Inferior parietal cortex (tissue), 1 donor: ENCODE results near the gene HOXA4.

ENCODE experiments used
- DNase-seq: peaks from one replicate; pipeline ENCODE4 v3.0.0-alpha.2; 2016; ENCODE audit errors: extremely low spot score

Gene HOXA4

DNA sequence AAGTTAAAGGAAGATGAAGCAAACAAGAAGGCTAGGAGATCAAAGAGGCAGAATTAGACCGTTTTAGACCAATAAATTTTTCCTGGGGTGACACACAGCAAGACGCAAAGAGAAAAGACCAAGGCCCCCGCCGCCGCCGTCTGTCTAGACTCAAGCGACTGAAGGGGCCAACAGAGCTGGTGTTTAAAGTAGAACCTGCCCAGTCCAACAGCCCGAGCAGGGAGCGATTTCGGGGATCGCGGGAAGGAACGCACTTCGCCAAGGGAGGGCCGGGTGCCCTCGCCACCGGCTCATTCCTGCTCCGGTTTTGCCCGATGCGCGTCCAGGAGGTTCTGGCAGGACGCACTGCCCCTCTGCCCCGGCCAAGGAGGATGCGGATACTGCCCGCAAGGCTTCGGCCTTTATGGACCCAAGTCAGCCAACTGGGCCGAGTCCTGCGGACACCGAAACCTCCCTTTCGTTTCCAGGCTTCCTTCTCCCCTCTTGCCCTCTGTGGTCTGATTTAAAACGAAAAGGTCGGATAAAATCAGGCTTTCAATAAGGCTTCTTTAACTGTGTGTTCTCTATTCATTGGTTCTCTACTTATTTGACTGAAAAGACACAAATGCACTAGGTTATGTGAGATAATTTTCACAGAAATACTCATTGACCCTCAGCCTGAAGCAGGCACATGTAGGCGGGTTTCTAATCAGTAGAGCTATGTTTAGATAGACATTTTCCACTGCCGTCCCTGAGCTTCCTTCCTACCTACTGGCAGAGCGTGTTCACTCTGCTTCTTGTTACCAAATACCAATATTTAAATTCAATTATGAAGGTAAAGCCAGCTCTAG is 28.1 kb upstream of the HOXA4 start:
- DNase-seq: no peak

DNA sequence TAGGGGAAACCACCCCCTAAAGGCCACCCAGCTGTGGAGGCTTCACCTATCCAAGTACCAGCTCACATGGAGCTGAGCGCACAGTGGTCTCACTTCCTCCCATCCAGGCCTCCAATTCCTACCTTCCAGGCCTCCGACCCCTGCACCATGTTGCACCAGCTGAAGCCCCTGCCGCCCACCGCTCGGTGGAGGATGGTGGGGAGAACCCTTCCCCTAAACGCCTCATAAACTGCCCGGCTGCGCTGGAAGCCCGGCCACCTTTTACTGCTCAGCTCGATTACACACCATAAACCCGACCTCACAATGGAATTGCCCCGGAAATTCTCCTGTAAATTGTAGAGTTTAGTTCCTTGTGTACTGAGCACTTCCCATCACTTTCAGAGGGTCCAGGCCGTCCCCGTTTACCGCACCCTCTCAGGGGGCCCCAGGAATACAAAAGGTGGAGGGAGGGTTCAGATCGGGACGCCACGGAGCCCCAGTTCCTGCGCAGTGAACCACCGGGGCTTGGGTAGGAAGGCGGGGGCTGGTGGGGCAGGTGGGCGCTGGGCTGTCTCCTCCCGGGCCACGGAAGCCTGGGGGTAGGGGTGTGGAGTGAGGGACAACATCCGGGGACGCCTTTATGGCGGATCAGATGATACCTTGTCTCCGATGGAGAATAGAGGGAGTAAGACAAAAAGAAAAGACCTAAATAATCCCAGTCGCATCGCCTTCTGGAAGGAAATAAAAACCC is 27.3 kb upstream of the HOXA4 start:
- no peak for DNase-seq

DNA sequence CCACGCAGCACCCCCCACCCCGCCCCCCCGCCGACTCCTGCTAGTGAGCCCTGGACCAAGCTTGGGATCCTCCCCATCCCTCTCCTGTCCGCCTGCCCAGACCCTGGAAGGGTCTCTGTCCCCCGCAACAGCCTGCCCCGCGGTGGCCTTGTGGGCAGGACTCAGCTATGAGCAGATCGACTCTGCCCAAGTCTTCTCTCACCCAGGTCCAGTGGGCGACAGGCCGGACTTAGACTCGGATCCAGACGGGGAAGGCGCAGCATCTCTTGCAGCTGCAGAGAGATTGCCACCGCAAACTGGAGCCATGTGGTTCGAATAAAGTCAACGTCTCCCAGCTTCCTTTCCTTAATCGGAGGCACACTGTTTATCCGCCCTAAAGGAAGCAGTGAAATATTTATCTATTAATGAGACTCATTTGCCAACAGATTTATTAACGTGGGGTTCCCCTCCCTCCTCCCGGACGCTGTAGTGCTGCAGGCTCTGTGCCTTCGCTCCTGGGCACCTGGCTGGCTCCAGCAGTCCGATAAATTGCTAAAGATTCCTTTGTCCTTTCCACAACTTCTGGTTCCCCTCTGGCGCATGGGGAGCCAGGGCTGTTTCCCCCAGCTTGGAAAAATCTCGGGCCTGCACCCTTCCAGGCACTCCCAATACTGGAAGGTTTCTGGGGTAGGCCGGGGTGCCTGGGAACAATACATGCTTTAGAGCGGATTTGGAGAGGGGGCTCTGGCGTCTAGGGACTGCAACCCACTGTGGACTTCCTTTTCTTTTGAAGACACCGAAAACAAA is 26.6 kb upstream of the HOXA4 start:
- DNase-seq: no peak

DNA sequence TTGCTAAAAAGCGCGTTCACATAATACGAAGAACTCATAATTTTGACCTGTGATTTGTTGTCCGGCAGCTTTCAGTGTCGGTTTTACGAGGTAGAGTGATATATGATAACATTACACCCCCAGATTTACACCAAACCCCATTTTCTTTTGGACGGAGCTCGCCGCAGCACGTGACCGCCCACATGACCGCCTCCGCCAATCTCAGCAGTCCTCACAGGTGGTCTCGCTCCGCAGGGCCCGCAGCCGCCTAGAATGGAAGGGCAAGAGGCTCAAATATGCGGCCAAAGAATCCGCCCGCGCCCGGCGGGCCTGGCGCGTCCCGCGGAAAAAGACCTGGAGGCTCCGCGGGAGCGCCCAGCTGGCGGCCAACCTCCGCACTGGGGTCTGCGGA is 25.9 kb upstream of the HOXA4 start, which contains the start of gene HOXA7:
HOXA7 (minus strand) TSS at position 168 of the 391 bp plus-strand sequence; CDS start at position 38, 130 bp downstream.
- no peak for DNase-seq

DNA sequence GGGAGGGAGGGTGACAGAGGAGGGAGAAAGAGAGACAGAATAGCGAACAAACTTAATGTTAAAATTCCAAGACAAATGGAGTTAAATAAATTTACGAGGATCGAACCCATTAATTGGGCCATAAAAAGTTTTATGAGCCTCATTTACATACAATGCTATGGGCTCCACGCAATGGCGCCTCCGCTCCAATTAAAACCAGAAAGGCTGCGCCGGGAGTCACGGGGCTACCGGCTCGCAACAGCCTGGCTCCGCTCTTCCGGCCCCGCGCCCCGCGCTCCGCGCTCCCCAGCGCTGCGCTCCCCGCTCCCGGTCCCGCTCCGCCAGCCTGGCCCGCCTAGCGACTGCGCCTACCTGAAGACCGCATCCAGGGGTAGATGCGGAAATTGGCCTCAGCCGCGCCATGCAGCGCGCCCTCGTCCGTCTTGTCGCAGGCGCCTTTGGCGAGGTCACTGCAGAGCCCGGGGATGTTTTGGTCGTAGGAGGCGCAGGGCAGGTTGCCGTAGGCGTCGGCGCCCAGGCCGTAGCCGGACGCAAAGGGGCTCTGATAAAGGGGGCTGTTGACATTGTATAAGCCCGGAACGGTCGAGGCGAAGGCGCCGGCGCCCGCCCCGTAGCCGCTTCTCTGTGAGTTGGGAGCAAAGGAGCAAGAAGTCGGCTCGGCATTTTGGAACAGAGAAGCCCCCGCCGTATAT is 25.4 kb upstream of the HOXA4 start:
- no peak for DNase-seq

DNA sequence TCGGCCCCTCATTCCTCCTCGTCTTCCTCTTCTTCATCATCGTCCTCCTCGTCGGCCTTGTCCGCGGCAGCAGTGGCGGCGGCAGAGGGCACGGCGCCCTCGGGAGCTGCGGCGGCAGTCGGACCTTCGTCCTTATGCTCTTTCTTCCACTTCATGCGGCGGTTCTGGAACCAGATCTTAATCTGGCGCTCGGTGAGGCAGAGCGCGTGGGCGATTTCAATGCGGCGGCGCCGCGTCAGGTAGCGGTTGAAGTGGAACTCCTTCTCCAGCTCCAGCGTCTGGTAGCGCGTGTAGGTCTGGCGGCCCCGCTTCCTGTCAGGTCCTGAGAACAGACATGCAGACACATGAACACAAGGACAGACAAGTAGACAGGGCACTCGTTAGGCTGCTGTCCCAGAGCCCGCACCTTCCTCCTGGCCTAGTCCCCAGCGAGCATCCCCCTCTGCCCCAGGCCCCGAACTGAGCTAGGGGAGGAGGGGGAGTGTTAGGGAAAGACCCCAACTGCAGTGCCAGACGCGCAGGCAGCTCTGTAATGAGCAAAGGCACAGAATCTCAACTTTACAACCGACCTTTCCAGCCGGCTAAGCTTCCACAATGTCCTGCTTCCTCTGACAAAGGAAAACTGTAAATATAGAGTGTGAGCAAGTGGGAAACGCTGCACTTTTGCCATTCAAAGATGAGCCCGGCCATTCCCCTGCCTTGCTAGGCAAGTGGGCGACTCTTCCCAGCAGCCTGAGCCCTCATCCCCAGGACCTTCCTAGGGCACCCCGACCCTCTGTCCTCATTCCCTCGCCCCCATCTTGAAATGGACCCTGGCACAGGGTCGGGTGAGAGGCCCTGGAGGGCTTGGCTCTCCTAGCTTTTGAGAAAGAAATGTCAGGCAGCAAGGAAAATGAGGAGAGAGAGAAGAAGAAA is 24.6 kb upstream of the HOXA4 start:
- DNase-seq: no peak

DNA sequence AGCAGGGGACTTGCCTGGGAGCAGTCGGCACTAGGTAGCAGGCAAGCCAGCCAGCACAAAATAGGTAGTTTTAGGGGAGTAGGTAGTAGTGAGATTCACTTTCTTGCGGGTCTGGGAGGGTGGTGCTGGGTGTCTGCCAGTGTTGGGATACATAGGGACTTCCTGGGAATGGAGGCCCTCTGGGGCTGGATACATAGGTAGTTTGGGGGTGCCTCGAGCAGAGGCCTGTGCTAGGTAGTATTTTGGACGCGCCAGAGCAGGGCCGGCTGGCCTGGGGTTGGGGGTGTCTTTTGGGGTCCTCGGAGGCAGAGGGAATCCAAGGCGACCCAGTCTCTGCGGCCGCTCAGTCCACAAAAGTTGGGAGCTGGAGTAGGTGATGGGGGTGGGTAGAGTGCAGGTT is 23.8 kb upstream of the HOXA4 start:
- no peak for DNase-seq

DNA sequence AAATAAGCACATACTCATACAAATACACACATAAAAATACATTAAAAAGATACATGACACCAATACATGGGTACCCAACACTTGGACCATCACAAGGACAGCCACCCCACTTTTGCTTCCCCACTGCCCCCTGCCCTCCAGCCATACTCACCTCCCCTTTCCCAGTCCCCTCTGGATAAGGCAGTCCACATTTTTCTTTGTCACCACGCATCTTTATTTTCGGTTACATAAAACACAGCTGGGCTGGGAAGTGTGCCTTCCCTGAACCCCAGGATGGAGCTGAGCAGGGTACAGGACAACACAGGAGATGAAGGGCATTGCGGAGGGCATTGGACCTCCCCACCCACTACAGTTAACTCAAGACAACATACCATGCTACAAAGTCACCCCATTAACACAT is 23.0 kb upstream of the HOXA4 start:
- no peak for DNase-seq

DNA sequence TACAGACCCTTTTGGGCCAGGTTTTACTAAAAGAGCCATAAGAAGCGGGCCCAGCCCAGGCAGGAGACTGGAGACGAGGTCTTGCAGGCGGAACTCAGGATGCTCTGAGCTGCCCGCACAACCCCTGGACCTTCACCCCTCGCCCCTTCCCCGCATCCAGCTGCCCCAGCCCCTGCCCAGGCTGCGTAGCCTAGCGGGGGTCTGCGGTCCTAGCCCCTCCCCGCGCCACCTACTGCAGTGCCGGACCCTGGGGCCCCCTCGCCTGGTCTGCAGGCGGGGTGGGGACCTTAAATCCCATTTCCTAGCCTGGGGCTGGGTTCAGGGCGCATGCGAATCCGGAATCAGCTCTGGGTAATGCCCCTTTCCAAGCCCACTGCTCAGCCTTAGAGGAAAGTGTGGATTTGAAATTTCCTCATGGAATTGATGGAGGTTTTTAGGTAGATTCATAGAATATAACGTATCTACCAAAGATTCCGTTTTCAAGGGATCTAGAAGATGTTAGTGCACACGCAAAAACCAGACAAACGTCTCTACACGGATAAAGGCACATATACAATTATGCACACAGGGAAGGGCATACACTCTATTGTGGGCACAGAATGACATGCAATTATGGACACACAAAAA is 22.4 kb upstream of the HOXA4 start:
- no peak for DNase-seq

DNA sequence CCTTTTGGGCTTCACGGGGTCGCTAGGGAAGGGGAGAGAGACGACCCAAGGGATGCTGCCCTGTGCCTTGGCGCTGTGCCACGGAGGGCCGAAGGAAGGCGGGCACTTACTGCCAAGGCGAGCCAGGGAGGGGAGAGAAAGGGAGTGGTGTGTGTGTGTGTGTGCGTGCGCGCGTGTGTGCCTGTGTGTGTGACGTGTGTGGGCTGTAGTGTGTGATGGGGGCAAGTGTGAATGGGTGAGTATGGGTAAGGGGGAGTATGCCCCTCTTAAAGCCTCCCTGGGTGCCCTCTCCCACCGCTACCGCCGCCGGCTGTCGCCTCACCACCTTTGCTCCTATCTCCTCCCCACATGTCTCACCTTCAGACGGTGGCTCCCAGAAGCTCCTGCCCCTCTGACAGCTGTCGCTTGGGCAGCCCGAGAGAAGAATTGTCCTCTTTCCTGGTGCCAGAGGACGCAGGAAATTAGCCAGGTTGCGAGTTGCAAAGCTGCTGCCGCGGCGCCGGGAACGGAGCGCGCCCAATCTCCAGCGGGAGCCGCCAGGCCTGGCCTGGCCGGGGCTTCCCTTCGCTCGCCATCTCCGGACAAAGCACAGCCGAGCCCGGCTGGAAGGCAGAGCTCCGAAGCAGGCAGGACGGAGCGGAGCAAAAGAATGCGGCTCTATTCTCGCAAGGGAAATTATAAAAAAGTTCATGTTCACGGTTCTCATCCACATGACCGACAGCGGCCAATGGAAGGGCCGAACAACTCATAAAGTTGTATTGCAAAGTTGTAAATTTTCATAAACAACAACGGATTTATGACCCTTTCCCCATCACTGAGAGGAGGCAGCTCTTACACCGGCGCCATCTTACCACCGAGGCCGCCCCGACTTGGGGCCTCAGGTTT is 21.6 kb upstream of the HOXA4 start, which contains the start of gene HOXA3:
HOXA3 (minus strand) TSS at position 653 of the 885 bp plus-strand sequence. CDS start 41,943 bp downstream, outside the sequence.
- no peak for DNase-seq

DNA sequence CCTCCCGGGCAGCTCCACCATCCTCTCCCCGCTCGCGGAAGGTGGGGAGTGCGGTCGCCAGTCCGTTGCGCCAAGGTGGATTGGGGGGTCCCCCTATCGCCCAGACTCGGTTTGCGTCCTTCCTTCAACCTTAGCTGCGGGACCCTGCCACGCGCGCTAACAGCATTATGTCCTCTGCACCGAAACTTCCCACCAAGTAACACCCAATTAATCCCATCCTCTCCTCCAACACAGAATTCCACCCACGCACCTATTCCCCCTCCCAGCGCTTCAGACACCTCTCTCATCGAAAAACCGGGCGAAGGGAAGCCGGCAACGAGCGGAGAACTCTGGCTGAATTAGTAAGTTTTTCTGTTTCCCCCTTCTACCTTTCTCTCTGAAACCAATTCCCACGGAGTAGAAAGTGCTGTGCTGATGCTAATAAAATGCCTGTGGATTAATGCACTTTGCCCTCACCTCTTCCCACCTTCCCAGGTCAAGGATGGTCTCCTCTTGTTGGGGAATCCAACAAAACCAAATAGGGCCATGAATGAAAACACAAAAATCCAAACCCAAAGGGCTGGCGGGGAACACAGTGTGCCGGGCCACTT is 20.9 kb upstream of the HOXA4 start:
- DNase-seq: no peak

DNA sequence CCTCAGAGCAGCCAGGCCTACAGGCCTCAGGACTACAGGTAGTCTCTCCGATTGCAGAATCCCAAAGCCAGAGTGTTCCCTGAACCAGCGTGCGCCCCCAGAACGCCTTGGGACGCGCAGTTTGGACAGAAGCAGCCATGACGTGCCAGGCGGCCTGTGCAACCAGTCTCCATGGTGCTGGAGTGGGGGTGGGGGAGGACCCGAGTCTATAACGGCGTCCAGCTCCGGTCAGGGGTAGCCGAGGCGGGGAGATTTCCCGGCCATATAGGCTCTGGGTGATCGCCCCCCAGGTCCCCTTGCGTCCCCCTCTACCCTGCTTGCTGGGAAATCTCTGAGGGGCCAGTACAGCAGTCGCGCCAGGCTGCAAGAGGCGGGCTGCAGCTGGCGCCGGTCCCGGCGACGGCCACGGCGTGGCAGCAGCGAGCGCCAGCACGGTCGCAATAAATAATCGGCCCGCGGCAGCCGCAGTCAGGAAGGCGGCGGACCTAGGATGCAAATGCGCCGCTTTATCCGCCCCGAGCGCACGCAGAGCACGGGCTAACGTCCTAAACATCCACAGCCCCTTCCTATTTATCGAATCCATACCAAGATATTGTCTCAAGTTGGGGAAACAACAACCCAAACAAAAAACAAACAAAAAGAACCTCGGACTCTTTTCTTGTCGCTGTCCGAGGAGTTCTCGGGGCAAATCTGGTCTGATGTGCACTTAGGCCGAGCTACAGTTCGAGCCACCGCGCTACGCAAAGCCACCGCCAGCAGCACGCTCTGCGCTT is 20.2 kb upstream of the HOXA4 start:
- DNase-seq: no peak

DNA sequence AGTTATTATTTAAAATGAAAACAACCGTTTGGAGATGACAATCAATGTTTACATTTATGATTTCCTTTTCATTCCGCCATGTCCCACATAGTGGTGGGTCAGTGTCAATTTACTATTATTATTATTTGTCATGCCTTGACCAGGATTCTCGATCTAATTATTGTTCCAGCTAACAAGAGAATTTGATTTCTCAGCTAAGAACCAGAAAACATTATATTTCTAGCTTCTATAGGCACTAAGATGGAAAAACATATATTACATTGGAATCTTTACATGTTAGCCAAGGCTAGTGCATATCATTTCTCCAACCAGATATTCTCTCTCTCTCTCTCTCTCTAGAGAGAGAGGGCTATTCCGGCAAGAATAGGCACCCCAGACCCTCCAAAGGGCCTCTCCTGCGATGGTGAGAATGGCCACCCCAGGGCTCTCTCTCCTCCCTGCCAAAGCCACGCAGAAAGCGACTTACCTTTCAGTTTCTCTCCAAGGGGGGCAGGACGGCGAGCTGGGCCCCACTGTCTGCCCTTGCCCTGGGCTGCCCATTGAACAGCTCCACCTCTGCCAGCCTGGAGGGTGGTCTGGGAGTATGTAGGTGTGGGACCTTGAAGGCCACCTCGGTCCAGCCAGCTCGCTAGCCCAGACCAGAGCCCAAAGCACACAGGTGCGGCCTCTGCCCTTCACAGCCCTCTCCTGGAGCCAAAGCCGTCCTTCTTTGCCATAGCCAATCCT is 19.4 kb upstream of the HOXA4 start:
- DNase-seq: no peak

DNA sequence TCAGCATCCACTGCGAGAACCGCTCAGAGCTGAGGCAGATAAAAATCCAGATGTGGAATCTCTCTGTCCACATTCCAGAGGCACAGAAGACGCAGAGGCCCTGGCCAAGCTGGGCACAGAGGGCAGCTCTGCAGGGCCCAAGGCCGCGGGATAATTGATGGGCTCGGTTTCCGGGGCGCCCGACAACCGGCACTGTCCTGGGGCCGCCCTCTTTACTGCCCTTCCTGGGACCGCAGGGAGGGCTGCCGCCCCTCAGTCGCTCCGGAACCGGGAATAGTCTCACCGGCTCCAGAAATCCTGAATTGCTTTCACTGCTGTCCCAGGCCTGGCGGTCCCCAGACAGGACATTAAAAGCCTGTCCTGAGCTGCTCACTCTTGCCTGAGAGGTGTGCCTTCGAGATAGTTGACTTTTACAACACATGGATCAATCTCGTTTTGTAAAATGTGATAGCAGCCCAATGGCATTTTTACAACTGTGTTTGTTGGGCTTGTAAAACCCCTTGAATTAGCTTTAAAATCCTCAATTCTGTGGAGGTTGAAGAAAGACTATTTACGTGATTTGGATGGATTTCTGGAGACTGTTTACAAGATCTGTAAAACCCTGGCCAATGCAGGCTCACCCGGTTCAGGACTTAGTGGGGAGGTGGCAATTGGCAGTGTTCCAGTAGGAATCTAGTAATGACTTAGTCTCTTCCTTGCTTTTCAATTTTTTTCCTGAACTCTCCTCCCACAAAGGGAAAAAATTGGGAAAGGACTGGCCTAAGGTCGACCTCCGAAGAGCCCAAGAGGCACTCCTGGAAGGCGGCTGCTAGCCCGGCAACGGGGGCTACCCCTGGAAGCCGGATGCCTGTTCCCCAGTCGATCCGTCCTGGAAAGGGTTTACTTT is 18.4 kb upstream of the HOXA4 start:
- no peak for DNase-seq

DNA sequence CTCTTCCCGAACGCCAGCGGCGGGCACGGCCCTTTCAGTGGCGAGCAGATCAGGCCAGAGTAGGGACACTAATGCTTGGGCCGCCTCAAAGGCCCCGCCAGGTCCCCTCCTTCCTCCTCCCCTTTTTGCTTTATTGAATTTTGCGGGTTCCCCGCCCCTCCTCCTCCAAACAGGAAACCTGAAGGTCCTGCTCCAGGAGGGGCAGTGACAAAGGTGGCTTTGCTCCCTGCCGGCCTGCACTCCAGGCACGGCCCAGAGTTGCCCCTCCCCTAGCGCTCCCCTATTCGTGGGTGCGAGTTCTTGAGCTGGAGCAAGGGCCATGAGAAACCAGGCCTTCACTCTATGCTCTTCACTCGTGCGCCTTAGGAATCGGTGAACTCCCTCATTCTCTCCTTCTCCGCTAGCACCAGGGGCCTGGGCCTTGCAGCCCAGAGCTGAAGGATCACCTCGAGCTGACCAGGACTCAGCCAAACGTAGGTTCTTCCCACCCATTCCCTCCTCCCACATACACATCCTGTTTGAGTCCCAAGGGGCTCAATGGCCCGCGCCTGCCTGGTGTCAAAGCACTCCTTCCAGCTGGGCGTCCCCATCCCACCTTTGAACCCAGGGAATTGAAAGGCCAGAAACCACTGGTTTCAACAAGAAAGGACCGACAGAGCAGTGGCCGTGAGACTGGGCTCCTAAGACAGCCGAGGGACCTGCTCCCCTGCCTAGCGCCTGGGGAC is 17.6 kb upstream of the HOXA4 start:
- no peak for DNase-seq
